Liver (tissue), 9 donors: ENCODE measurements around the gene EPHA6. TPM values are rescaled to one million over a fixed set of nuclear protein-coding genes. Genes with fewer than 3 reads are reported as not detected.

ENCODE experiments used
- DNase-seq: peaks from one replicate; pipeline ENCODE4 v3.0.0-alpha.2; 2017; ENCODE audit warnings: low spot score
- H3K27ac ChIP-seq, 2 donors: one replicate each; pipeline ENCODE4 v1.7.0; 2013; ENCODE audit warnings: inconsistent platforms in 2 of 2, low read length in 2 of 2, control low read depth in 1 of 2, low read depth in 1 of 2, mild to moderate bottlenecking in 1 of 2
- H3K27me3 ChIP-seq, 4 donors: one replicate each; pipeline versions ENCODE4 v1.6.1 to v1.7.0; 2013; ENCODE audit warnings: low read length in 3 of 4, inconsistent platforms in 1 of 4, mild to moderate bottlenecking in 1 of 4, moderate library complexity in 1 of 4; ENCODE audit not compliant: control insufficient read depth in 4 of 4, insufficient read depth in 4 of 4
- H3K36me3 ChIP-seq, 4 donors: one replicate each; pipeline versions ENCODE4 v1.6.1 to v1.7.0; 2013; ENCODE audit warnings: low read length in 3 of 4, mild to moderate bottlenecking in 3 of 4, low read depth in 1 of 4, moderate library complexity in 1 of 4; ENCODE audit not compliant: control insufficient read depth in 4 of 4, insufficient read depth in 3 of 4
- H3K4me1 ChIP-seq, 4 donors: one replicate each; pipeline versions ENCODE4 v1.6.1 to v1.7.0; 2013; ENCODE audit warnings: low read length in 3 of 4, mild to moderate bottlenecking in 3 of 4, moderate library complexity in 1 of 4; ENCODE audit not compliant: control insufficient read depth in 4 of 4, insufficient read depth in 4 of 4
- H3K4me3 ChIP-seq, 3 donors: one replicate each; pipeline versions ENCODE4 v1.6.1 to v1.7.0; 2013; ENCODE audit warnings: low read length in 3 of 3, control low read depth in 1 of 3, low read depth in 1 of 3, mild to moderate bottlenecking in 1 of 3
- H3K9ac ChIP-seq, 2 donors: one replicate each; pipeline ENCODE4 v1.7.0; 2013; ENCODE audit warnings: low read length in 2 of 2, mild to moderate bottlenecking in 2 of 2, moderate library complexity in 2 of 2, control low read depth in 1 of 2, low read depth in 1 of 2
- H3K9me3 ChIP-seq, 4 donors: one replicate each; pipeline versions ENCODE4 v1.6.1 to v1.7.0; 2013; ENCODE audit warnings: low read length in 3 of 4; ENCODE audit not compliant: control insufficient read depth in 4 of 4
- ATF3 ChIP-seq: IDR thresholded peaks from 2 replicates; pipeline ENCODE4 v1.6.1; 2016; ENCODE audit warnings: antibody characterized with exemption
- EGR1 ChIP-seq, 2 donors: IDR thresholded peaks; 2 replicates each; pipeline ENCODE4 v1.6.1; 2016 to 2018; ENCODE audit warnings: antibody characterized with exemption in 2 of 2, low read depth in 2 of 2
- FOXA1 ChIP-seq: IDR thresholded peaks from 2 replicates; pipeline ENCODE4 v1.6.1; 2016; ENCODE audit warnings: antibody characterized with exemption
- FOXA2 ChIP-seq: IDR thresholded peaks from 2 replicates; pipeline ENCODE4 v1.6.1; 2016; ENCODE audit warnings: antibody characterized with exemption
- GABPA ChIP-seq, 2 donors: IDR thresholded peaks in 1 of 2; conservative IDR thresholded peaks in 1 of 2; 2 replicates each; pipeline ENCODE4 v1.6.1; 2016; ENCODE audit warnings: antibody characterized with exemption in 2 of 2, mild to moderate bottlenecking in 1 of 2, moderate library complexity in 1 of 2
- HNF4A ChIP-seq, 2 donors: conservative IDR thresholded peaks; 2 replicates each; pipeline ENCODE4 v1.6.1; 2016; ENCODE audit warnings: antibody characterized with exemption in 2 of 2, mild to moderate bottlenecking in 2 of 2
- HNF4G ChIP-seq: IDR thresholded peaks from 2 replicates; pipeline ENCODE4 v1.6.1; 2016; ENCODE audit warnings: antibody characterized with exemption
- JUND ChIP-seq, 2 donors: IDR thresholded peaks; 2 replicates each; pipeline ENCODE4 v1.6.1; 2016; ENCODE audit warnings: antibody characterized with exemption in 2 of 2
- NR2F2 ChIP-seq: IDR thresholded peaks from 2 replicates; pipeline ENCODE4 v1.6.1; 2016; ENCODE audit warnings: antibody characterized with exemption
- RAD21 ChIP-seq, 2 donors: IDR thresholded peaks; 2 replicates each; pipeline ENCODE4 v1.6.1; 2016; ENCODE audit warnings: antibody characterized with exemption in 2 of 2, mild to moderate bottlenecking in 2 of 2
- RXRA ChIP-seq, 2 donors: IDR thresholded peaks; 2 replicates each; pipeline ENCODE4 v1.6.1; 2017 to 2018; ENCODE audit warnings: antibody characterized with exemption in 2 of 2, mild to moderate bottlenecking in 1 of 2
- TAF1 ChIP-seq: conservative IDR thresholded peaks from 2 replicates; pipeline ENCODE4 v1.6.1; 2016; ENCODE audit warnings: antibody characterized with exemption, mild to moderate bottlenecking
- YY1 ChIP-seq: IDR thresholded peaks from 2 replicates; pipeline ENCODE4 v1.6.1; 2016; ENCODE audit warnings: antibody characterized with exemption, mild to moderate bottlenecking
- WGBS: extraction: QIAGEN DNeasy Blood & Tissue Kit; methylation state at CpG from one replicate; pipeline ENCODE4 v1.1.7; 2013; 5-methylcytosine and 5-hydroxymethylcytosine counted together
- polyA plus RNA-seq, 2 donors: library from polyadenylated mRNA; stranded (reverse) in 1 of 2; unstranded in 1 of 2; fragments of 200-250 nt in 1 of 2; fragments of >200 nt in 1 of 2; fragmentation: Nextera tagmentation in 1 of 2; extraction: Ambion mirVana in 1 of 2; gene quantifications; one replicate each; pipeline versions ENCODE4 v1.2.1 to v1.2.3, GENCODE V29; 2013 to 2015
- total RNA-seq, 2 donors: library from RNA; depleted of rRNA; stranded (reverse); fragments of >200 nt; gene quantifications; one replicate each; pipeline ENCODE4 v1.2.3, GENCODE V29; 2014
- TF ChIP-seq, protein P1 (sequence below): IDR thresholded peaks from 2 replicates; pipeline ENCODE4 v1.6.1; 2016; ENCODE audit warnings: antibody characterized with exemption, mild to moderate bottlenecking
- TF ChIP-seq, protein P2 (sequence below): fragments of 150-350 bp; IDR thresholded peaks from 2 replicates; pipeline ENCODE4 v1.5.1; 2017; ENCODE audit warnings: improper control_type of control experiment, low read depth, low read length; ENCODE audit not compliant: missing input control
- donor health status: healthy.
- donor health status: healthy.
- donor health status: healthy.
- donor health status: healthy.
- donor health status: healthy.

Gene EPHA6
- total and polyA plus RNA-seq, 4 donors, result 0.05 to 0.17 (median 0.05) TPM; not detected in 1

- 77% methylated on average over 1 of the region's 1 CpG for WGBS
- TF ChIP-seq HNF4A (conservative IDR thresholded peaks at IDR 0.05) (no peak), FOXA1 (no peak)
- H3K9me3 ChIP-seq, result no peaks in the 10 kb centered on the region
Measured at GRCh38 chr3:97439373-97439772, 625.0 kb downstream of the EPHA6 start.

DNA sequence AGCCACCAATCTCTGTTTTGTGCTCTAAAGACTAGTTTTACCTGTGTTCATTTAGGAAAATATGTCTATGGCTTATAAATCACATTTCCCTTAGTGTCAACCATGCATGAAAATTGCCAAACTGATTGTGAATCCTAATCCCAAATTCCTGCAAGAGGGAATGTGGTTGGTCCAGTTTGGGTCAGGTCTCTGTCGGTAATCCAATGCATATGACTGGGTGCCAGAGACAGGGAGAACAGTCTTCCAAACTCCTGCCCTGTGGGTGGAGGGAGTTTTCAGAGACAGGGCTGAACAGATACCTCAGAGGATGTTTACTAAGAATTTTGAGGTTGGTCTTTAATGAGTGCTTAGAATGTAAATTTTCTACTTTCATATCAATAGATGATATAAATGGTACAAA lies 649.6 kb downstream of the EPHA6 start:
- WGBS, result 28% methylated on average over 1 of the region's 1 CpG
- no peaks in the 10 kb centered on the region for H3K36me3 ChIP-seq

More at GRCh38 chr3:97439373-97439772, 625.0 kb downstream of the EPHA6 start:
- no peak overlapping the region for H3K9ac ChIP-seq
- H3K27me3 ChIP-seq, result no peaks in the 10 kb centered on the region
- H3K4me3 ChIP-seq, result no peak overlapping the region
- DNase-seq, result no peak
- H3K4me1 ChIP-seq, result no peaks in the 10 kb centered on the region
- H3K36me3 ChIP-seq, result no peaks in the 10 kb centered on the region
- no peak overlapping the region for H3K27ac ChIP-seq

More for the DNA sequence above, 649.6 kb downstream of the EPHA6 start:
- no peak for DNase-seq
- no peak overlapping the region for H3K27ac ChIP-seq
- H3K27me3 ChIP-seq, result no peaks in the 10 kb centered on the region
- H3K4me3 ChIP-seq, result no peak overlapping the region
- no peaks in the 10 kb centered on the region for H3K4me1 ChIP-seq
- TF ChIP-seq RXRA (IDR thresholded peaks at IDR 0.05), result no peak
- TF ChIP-seq, protein P1, sequence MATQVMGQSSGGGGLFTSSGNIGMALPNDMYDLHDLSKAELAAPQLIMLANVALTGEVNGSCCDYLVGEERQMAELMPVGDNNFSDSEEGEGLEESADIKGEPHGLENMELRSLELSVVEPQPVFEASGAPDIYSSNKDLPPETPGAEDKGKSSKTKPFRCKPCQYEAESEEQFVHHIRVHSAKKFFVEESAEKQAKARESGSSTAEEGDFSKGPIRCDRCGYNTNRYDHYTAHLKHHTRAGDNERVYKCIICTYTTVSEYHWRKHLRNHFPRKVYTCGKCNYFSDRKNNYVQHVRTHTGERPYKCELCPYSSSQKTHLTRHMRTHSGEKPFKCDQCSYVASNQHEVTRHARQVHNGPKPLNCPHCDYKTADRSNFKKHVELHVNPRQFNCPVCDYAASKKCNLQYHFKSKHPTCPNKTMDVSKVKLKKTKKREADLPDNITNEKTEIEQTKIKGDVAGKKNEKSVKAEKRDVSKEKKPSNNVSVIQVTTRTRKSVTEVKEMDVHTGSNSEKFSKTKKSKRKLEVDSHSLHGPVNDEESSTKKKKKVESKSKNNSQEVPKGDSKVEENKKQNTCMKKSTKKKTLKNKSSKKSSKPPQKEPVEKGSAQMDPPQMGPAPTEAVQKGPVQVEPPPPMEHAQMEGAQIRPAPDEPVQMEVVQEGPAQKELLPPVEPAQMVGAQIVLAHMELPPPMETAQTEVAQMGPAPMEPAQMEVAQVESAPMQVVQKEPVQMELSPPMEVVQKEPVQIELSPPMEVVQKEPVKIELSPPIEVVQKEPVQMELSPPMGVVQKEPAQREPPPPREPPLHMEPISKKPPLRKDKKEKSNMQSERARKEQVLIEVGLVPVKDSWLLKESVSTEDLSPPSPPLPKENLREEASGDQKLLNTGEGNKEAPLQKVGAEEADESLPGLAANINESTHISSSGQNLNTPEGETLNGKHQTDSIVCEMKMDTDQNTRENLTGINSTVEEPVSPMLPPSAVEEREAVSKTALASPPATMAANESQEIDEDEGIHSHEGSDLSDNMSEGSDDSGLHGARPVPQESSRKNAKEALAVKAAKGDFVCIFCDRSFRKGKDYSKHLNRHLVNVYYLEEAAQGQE, result no peak
- TF ChIP-seq FOXA1, result no peak
- TF ChIP-seq HNF4G, result no peak
- TF ChIP-seq RAD21 (IDR thresholded peaks at IDR 0.05), result no peak
- TF ChIP-seq FOXA2, result no peak
- no peak for TF ChIP-seq EGR1 (IDR thresholded peaks at IDR 0.05; ENCODE audit: low read depth in 2 of 2)
- TF ChIP-seq, protein P2, sequence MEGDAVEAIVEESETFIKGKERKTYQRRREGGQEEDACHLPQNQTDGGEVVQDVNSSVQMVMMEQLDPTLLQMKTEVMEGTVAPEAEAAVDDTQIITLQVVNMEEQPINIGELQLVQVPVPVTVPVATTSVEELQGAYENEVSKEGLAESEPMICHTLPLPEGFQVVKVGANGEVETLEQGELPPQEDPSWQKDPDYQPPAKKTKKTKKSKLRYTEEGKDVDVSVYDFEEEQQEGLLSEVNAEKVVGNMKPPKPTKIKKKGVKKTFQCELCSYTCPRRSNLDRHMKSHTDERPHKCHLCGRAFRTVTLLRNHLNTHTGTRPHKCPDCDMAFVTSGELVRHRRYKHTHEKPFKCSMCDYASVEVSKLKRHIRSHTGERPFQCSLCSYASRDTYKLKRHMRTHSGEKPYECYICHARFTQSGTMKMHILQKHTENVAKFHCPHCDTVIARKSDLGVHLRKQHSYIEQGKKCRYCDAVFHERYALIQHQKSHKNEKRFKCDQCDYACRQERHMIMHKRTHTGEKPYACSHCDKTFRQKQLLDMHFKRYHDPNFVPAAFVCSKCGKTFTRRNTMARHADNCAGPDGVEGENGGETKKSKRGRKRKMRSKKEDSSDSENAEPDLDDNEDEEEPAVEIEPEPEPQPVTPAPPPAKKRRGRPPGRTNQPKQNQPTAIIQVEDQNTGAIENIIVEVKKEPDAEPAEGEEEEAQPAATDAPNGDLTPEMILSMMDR, result no peak
- no peak for TF ChIP-seq ATF3
- no peak for TF ChIP-seq GABPA (IDR thresholded peaks at IDR 0.05 in 1 of 2, conservative IDR thresholded peaks at IDR 0.05 in 1 of 2)
- no peak for TF ChIP-seq NR2F2
- no peak for TF ChIP-seq YY1
- TF ChIP-seq TAF1, result no peak
- TF ChIP-seq JUND (IDR thresholded peaks at IDR 0.05), result no peak
- H3K9me3 ChIP-seq, result no peaks in the 10 kb centered on the region
- no peak overlapping the region for H3K9ac ChIP-seq
